Neural cell (in vitro differentiated cells): ENCODE results near the gene C16orf89.
"Not testable (repeated sequence)": the region's sequence is repeated elsewhere in the genome, so short reads cannot be mapped to it uniquely, and the experiment has no call there.

ENCODE experiments used
- CTCF ChIP-seq: fragments of 450-650 bp; IDR thresholded peaks from 2 replicates; pipeline ENCODE4 v1.5.1; 2014; ENCODE audit warnings: antibody characterized with exemption, mild to moderate bottlenecking, moderate library complexity; ENCODE audit not compliant: poor library complexity, severe bottlenecking
- EP300 ChIP-seq: fragments of 450-650 bp; conservative IDR thresholded peaks from 2 replicates; pipeline ENCODE4 v1.6.1; 2014; ENCODE audit warnings: antibody characterized with exemption, mild to moderate bottlenecking, moderate library complexity; ENCODE audit not compliant: poor library complexity, severe bottlenecking
- EZH2 ChIP-seq: fragments of 200-600, 300-800 bp; shearing (Covaris generic), sonication (generic); IDR thresholded peaks from 2 replicates; pipeline ENCODE4 v1.6.1; 2014; ENCODE audit warnings: antibody characterized with exemption, low read length, borderline replicate concordance, mild to moderate bottlenecking; ENCODE audit not compliant: insufficient read depth, poor library complexity, severe bottlenecking
- MXI1 ChIP-seq: fragments of 450-650 bp; conservative IDR thresholded peaks from 2 replicates; pipeline ENCODE4 v1.6.1; 2014; ENCODE audit warnings: antibody characterized with exemption, mild to moderate bottlenecking; ENCODE audit not compliant: poor library complexity, severe bottlenecking
- POLR2AphosphoS5 ChIP-seq: IDR thresholded peaks from 2 replicates; pipeline ENCODE4 v1.6.1; 2012
- RAD21 ChIP-seq: fragments of 450-650 bp; conservative IDR thresholded peaks from 2 replicates; pipeline ENCODE4 v1.6.1; 2014; ENCODE audit warnings: antibody characterized with exemption, mild to moderate bottlenecking, moderate library complexity
- REST ChIP-seq: IDR thresholded peaks from 2 replicates; pipeline ENCODE4 v1.6.1; 2012; ENCODE audit warnings: borderline replicate concordance
- SMC3 ChIP-seq: fragments of 450-650 bp; conservative IDR thresholded peaks from 2 replicates; pipeline ENCODE4 v1.6.1; 2014; ENCODE audit warnings: antibody characterized with exemption, mild to moderate bottlenecking, moderate library complexity; ENCODE audit not compliant: poor library complexity

DNA sequence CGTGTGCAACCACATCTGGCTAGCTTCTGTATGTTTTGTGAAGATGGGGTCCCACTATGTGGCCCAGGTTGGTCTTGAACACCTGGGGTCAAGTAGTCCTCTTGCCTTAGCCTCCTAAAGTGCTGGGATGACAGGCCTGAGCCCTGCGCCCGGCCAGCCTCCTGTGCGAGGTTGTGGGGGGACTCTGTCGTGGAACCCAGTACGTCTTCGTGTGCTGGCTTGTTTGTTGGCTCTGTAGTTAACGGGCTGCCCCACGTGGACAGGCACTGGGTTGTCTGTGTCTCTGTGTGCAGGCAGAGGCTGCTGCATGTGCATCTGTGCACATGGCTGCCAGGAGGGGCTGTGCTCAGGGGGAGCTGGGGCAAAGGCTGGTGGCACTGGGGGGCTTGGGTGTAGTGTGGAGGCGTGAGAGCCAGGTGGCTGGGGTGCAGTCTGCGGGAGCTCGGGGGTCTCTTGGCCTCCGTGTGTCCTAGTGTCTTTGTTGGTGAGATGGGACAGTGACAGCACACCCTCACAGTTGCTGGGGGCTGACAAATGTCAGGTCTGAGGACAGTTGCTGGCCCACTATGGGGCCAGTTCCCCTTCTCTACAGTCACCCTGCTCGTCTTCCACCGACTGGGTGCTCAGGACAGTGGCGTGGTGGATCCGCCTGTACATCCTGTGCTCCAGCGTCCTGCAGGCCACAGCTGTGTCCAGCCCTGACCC is 22.5 kb upstream of the C16orf89 start:
- TF ChIP-seq CTCF, RAD21, POLR2AphosphoS5, MXI1, REST, EP300, EZH2, SMC3: not testable (repeated sequence)
